Activated CD4-positive, alpha-beta T cell treated with anti-CD3 and anti-CD28 coated beads, Interleukin-2, amount 50 U/mL, for 48 hours (primary cell): ENCODE results near the gene PRRC2B.
A peak's percentile ranks its signal among the peaks of the same experiment; 100 is the strongest.

Source experiments
- DNase-seq, 2 experiments: peaks; one replicate each; pipeline ENCODE4 v3.0.0-alpha.2; 2020

PRRC2B gene

GRCh38 chr9:131473891-131474290 is 80.0 kb downstream of the PRRC2B start:
- DNase-seq = no peak

GRCh38 chr9:131474711-131475110 is 80.8 kb downstream of the PRRC2B start:
- no peak for DNase-seq

- no peak for DNase-seq
Observed at GRCh38 chr9:131475111-131475955, 81.4 kb downstream of the PRRC2B start.

- DNase-seq = no peak
Observed at GRCh38 chr9:131475956-131476776, 82.3 kb downstream of the PRRC2B start.

GRCh38 chr9:131476777-131477345 is 83.0 kb downstream of the PRRC2B start:
- DNase-seq = no peak

- no peak for DNase-seq
Observed at GRCh38 chr9:131477367-131477766, 83.5 kb downstream of the PRRC2B start.

GRCh38 chr9:131477816-131478419 is 84.0 kb downstream of the PRRC2B start:
- DNase-seq = no peak

GRCh38 chr9:131478421-131478868 is 84.6 kb downstream of the PRRC2B start:
- peak; percentile 64 to 68 for DNase-seq

- no peak for DNase-seq
Observed at GRCh38 chr9:131478911-131479310, 85.0 kb downstream of the PRRC2B start.

- no peak for DNase-seq
Observed at GRCh38 chr9:131480258-131480657, 86.4 kb downstream of the PRRC2B start.

GRCh38 chr9:131481441-131482342 is 87.8 kb downstream of the PRRC2B start:
- no peak for DNase-seq

GRCh38 chr9:131482343-131483006 is 88.6 kb downstream of the PRRC2B start:
- no peak for DNase-seq

- DNase-seq = no peak
Observed at GRCh38 chr9:131483319-131484050, 89.6 kb downstream of the PRRC2B start.

- no peak for DNase-seq
Observed at GRCh38 chr9:131484051-131484445, 90.2 kb downstream of the PRRC2B start.

GRCh38 chr9:131484560-131485185 is 90.8 kb downstream of the PRRC2B start:
- no peak for DNase-seq

GRCh38 chr9:131485206-131485605 is 91.3 kb downstream of the PRRC2B start:
- DNase-seq = no peak

GRCh38 chr9:131485728-131486422 is 92.0 kb downstream of the PRRC2B start:
- DNase-seq = no peak

- no peak for DNase-seq
Observed at GRCh38 chr9:131487001-131487400, 93.1 kb downstream of the PRRC2B start.

GRCh38 chr9:131487621-131488031 is 93.7 kb downstream of the PRRC2B start:
- DNase-seq = no peak

- no peak for DNase-seq
Observed at GRCh38 chr9:131490514-131490913, 96.6 kb downstream of the PRRC2B start.
